ENCODE measurements around the gene EIPR1.

- TF ChIP-seq POLR2A (IDR thresholded peaks at IDR 0.05; ENCODE audit: low read depth, low read length) = peak; percentile 66; the same call in 1 of the 2 replicates
- peak; percentile 12 for TF ChIP-seq RCOR1 (IDR thresholded peaks at IDR 0.05; ENCODE audit: insufficient replicate concordance, low read length)
- no peak for TF ChIP-seq CTCF (conservative IDR thresholded peaks at IDR 0.05; ENCODE audit: low read depth, low read length)
- TF ChIP-seq MXI1 (IDR thresholded peaks at IDR 0.05; ENCODE audit: borderline replicate concordance, low read depth, low read length) = 0 out of 2 replicates have a peak, but pooled peaks have one; percentile 74
- TF ChIP-seq CEBPB (IDR thresholded peaks at IDR 0.05; ENCODE audit: low read depth, low read length) = peak; percentile 60; the same call in 1 of the 2 replicates
- TF ChIP-seq RAD21 (IDR thresholded peaks at IDR 0.05; ENCODE audit: low read length) = no peak
- TF ChIP-seq, protein P1, sequence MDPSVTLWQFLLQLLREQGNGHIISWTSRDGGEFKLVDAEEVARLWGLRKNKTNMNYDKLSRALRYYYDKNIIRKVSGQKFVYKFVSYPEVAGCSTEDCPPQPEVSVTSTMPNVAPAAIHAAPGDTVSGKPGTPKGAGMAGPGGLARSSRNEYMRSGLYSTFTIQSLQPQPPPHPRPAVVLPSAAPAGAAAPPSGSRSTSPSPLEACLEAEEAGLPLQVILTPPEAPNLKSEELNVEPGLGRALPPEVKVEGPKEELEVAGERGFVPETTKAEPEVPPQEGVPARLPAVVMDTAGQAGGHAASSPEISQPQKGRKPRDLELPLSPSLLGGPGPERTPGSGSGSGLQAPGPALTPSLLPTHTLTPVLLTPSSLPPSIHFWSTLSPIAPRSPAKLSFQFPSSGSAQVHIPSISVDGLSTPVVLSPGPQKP (IDR thresholded peaks at IDR 0.05; ENCODE audit: borderline replicate concordance, low read depth, low read length) = no peak
- peak; percentile 38; the same call in 1 of the 2 replicates for TF ChIP-seq FOS (IDR thresholded peaks at IDR 0.05; ENCODE audit: low read depth, low read length)
- no peak for TF ChIP-seq BHLHE40 (IDR thresholded peaks at IDR 0.05; ENCODE audit: low read depth, low read length)
- peak; percentile 29; the same call in 1 of the 2 replicates for TF ChIP-seq MAFK (IDR thresholded peaks at IDR 0.05; ENCODE audit: low read depth, low read length)
- TF ChIP-seq CHD1 (IDR thresholded peaks at IDR 0.05; ENCODE audit: low read depth, low read length) = no peak
- TF ChIP-seq MAZ (IDR thresholded peaks at IDR 0.05; ENCODE audit: borderline replicate concordance, low read depth, low read length) = peak; percentile 80; the same call in 1 of the 2 replicates
- TF ChIP-seq SMC3 (IDR thresholded peaks at IDR 0.05; ENCODE audit: low read depth, low read length) = no peak
Observed at GRCh38 chr2:3377612-3378432, at the start of gene EIPR1.

All from IMR-90 (cell line).